Stimulated activated CD8-positive, alpha-beta memory T cell treated with anti-CD3 and anti-CD28 coated beads, Interleukin-7, amount 100 ng/mL, for 24 hours (primary cell): Measurements from ENCODE around the gene TMCO2.
"Not testable (repeated sequence)": the region's sequence is repeated elsewhere in the genome, so short reads cannot be mapped to it uniquely, and the experiment has no call there.

Experiments
- DNase-seq: peaks from one replicate; pipeline ENCODE4 v3.0.0-alpha.2; 2020; ENCODE audit warnings: low read depth

The TMCO2 gene

DNA sequence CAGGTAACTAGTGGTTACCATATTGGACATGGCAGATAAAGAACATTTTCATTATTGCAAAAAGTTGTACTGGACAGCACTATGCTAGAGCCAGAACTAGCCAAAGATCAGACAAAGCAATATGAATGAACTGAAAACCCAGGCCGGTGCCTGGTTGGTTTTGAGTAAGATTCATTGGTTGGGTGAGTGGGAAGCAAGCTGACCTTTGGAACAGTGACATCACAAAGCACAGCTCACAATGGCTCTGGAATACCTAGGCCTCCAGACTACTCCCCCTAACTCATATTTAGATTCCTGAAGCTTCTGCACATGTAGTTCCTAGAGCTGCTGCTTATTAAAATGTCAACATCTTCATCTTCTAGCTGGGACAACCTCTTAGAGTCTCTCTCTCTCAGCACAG lies at the start of gene TMCO2:
TMCO2 (plus strand) TSS at position 283 of the 400 bp plus-strand sequence; CDS start at position 340, 57 bp downstream.
- DNase-seq = no peak

DNA sequence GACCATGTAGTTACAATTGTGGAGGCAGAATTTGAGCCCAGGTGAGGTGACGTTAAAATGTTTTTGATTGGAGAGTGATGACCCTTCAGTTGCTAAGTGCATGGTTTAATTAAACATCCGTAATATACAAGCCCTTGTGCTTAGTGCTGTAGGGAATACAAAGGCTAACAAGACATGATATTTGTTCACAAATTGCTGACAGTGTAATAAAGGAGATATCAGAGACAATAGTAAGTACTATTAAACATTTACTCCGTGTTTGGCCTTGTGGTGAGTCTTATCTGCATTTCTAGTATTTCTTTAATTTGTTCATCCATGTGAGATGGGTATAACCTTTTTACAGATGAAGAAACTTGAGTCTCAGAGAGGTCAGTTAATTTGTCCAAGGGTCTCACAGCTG lies 48.6 kb upstream of the TMCO2 start:
- DNase-seq = no peak

DNA sequence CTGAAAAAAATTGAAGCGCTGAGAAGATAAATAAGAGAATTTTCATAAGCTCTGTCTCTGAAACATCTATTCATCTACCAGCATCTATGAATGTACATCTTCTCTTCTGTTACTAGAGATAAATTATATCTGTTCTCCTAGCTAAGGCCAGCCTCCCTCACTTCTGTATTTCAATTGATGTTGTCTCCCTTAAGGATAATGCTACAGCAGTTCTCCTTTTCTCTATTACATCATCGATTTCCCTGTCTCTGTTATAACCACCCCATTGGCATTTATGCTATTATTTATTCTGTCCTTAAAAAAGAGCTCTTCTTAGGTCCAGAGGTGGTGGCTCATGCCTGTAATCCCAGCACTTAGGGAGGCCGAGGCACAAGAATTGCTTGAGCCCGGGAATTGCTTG lies 42.9 kb upstream of the TMCO2 start:
- DNase-seq = no peak

DNA sequence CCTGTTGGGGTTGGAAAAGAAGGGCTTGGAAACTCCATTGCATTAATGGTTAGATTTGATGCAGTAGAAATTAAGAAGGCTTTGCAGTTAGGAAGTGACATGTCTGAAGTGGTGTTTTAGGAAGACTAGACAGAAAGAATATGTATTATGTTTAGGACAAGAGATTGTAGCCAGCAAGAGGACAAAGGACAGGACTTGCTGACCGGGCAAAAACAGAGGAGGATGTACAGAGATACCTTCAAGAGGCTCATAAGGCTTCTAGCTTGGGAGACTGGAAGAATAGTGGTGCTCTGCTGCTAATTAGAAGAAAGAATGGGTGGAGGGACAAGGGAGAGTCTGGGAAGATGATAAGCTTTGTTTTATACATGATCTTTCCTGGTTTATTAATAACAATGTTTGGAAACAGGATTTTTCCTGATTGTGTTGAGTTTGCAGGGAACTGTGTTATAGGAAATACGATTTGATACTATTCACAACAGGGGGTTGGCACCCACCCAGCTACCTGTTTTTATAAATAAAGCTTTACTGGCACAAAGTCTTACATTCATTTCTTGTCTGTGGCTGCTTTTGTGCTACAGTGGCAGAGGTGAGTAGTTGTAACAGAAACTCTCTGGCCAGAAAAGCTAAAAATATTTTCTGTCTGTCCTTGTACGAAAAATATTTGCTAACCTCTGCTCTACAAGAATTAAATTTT lies 37.1 kb upstream of the TMCO2 start:
- DNase-seq = no peak

DNA sequence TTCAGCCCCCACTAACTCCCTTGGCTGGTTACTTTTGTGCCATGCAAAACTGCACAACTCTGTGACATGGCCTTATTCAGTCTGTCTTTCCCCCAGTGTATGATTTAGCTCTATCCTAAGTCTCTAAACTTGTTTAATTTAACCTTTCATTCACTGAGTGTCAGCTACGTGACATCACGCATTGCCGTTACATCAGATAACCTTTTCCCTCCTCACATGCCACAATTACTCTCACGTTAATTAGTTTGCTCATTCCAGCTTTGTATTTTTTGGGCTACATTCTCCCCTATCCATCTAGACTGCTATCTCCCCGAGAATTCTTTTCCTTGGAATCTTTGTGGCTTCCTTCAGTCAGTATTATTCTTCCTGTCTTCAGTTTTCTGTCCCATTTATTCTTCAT lies 29.4 kb upstream of the TMCO2 start:
- no peak for DNase-seq

DNA sequence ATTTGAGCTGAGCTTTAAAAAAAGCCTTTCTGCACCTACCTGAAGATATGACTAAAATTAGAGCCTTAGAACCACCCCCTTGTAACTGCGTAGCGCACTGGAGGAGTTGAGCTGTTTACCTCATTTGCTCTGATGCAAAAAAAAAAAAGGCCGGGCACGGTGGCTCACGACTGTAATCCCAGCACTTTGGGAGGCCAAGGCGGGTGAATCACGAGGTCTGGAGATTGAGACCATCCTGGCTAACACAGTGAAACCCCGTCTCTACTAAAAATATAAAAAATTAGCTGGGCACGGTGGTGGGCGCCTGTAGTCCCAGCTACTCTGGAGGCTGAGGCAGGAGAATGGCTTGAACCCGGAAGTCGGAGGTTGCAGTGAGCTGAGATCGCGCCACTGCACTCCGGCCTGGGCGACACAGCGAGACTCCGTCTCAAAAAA lies 26.2 kb upstream of the TMCO2 start:
- not testable (repeated sequence) for DNase-seq

DNA sequence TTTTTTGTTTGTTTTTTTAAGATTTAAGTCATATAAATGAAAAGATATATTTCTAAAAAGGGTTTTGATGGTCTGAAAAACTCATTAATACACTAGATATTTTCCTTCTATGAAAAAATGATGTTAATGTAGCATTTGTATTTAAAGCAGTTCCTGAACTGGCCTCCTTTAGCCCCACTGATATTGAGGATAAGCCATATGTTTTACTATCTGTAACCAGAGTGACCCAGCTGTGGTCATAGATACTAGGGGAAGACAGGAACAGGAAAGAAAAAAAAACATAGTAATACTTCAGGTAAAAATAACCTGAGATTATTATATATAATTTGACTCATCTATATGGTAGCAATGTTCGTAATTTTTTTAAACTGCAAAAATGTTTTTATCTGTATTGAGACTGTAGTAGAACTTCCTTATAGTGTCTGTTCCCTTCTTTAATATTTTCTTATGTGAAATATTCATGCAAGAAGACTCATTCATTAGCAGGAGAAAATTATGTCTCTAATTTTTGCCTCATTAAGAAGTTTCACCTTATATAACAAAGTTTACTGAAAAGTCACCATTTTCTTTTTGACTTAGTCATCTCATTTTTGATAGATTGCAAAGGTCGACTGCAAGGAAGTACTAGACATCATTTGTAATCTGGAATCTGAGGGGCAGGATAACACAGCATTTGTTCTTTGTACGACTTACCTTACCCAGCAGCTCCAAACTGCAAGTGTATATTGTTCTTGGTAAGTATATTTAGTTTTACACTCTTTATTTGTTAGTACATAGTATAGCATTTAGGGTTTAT lies 25.6 kb upstream of the TMCO2 start:
- no peak for DNase-seq

DNA sequence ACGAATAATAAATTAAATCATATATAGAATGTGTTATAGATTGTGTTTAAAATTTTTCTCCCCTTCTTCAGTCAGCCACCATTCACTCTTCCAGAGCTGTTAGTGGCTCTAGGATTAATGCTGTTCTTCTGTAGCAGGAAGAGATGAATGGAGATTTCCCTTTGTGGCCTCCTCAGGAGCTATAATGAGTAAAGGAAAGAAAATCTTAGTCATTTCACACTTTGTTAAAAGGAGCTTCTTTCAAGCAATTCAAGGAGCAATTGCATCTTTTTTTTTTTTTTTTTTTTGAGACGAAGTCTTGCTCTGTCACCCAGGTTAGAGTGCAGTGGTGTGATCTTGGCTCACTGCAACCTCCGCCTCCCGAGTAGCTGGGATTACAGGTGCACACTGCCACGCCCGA lies 23.7 kb upstream of the TMCO2 start:
- DNase-seq = no peak

DNA sequence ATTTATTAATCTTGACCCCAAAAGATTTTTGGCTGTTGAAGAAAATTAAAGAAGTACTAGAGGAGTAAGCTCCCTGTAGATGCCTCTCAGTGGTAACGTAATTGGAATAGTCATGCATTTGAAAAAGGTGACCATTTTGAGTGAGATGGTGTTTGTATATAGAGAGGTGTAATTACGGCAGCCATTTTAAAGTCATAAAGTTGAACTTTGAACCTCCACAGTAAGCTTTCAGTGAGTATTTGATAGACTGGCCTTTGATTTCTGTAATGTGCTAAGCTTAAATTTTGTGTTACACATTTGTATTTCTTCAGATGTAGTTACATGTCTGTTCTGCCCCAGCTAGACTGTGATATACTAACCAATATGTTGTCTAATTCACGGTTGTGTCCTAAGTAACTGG lies 21.5 kb upstream of the TMCO2 start:
- no peak for DNase-seq

DNA sequence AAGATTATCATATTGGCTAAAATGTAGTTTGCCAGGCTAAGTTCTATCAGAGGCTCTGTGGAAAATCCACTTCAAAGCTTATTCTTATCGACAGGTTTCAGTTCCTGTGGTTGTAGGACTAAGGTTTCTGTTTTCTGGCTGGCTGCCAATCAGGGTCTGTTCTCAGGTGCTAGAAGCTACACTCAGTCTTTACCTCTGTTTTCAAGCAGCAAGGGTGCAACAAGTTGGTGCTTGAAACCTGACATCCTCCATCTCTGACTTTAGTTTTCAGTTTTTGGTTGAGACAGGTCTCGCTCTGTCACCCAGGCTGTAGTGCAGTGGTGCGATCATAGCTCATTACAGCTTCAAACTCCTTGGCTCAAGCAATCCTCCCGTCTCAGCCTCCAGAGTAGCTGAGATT lies 15.3 kb upstream of the TMCO2 start:
- no peak for DNase-seq

DNA sequence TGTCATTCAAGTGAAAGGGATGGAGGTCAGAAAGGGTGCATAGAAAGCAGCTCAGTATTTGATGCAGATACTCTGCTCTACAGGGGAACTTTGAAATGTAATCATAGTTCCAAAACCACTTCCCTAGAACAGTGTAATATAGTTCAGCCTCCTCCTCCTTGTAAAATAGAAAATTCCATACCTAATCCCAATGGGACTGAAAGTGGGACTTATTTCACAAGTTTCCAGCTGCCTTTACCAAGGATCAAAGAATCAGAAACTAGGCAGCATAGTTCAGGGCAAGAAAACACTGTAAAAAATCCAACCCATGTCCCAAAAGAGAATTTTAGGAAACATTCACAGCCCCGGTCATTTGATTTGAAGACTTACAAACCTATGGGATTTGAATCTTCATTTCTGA lies 8.1 kb upstream of the TMCO2 start:
- no peak for DNase-seq

DNA sequence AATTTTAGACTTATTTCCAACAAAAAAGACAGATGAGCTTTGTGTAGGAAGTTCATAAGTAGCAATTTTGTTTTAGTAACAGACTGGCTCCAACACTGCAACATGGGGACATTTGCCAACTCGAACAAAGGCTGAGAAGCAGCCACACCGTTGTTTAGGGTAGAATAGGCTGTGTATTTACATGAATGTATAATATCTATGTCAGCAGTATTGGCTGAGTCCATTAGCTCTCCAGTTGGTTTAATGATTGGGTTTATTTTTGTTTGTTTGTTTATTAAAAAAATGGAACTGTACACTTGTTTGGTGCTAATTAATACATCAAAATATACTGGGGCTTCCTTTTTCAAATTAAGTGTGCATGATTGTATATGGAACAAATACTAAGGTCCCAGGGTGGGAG lies 7.3 kb upstream of the TMCO2 start:
- no peak for DNase-seq

DNA sequence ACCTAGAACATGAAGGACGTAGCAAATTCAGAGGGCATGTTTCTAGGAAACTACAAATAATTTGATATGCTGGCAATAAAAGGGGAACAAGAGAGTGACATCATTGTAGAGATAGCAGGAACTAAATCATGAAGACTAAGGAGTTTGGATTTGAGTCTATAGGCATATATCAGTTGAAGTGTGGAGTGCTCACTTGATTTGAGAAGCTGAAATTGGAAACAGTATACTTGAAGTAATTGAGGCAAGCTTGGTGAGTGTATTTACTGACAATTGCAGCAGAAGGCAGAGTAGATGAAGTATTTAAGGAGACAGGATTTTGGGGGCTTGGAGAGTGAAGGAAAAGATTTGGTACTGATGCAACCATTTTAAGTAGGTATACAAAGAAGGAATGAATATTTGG lies 6.4 kb upstream of the TMCO2 start:
- no peak for DNase-seq

DNA sequence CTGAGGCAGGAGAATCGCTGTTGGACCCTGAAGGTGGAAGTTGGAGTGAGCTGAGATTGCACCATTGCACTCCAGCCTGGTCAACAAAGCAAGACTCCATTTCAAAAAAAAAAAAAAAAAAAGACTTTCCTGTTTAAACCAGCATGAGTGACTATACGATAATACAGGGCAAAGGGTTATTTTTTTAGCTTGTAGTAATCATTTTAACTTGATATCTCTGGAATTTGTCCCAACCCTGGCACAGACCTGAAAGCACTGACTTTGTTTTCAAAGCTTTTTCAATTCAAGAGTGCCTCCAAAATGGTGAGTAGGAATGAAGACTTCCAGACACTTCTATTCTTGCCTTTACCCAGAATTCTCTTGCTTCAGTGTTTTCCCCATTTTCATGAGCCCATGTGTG lies 4.4 kb upstream of the TMCO2 start:
- no peak for DNase-seq

DNA sequence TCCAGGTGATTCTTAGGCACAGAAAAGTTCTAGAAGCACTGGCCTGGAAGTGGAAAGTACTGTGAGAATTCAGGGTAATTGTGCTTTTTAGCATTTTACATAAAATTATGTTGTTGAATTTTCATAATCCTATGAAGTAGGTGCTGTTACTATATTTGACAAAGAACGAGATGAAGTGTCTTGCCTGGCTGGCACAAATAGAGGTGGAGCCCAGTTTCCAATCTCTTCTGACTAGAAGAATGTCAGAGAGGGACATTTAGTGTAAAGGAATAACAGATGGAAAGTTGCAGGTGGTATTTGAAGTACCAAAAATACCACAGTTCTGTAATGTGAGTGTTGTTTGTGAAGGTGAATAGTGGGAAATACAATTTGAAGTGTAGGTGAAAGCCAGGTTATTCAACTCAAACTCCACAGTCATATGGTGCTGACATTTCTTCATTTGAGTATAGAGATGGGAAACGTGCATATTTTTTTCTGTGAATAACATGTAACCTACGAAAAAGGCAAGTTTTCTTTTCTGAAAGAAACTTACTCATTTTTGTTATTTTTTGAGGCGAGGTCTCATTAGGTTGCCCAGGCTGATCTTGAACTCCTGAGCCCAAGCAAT lies 3.5 kb upstream of the TMCO2 start:
- DNase-seq = no peak

DNA sequence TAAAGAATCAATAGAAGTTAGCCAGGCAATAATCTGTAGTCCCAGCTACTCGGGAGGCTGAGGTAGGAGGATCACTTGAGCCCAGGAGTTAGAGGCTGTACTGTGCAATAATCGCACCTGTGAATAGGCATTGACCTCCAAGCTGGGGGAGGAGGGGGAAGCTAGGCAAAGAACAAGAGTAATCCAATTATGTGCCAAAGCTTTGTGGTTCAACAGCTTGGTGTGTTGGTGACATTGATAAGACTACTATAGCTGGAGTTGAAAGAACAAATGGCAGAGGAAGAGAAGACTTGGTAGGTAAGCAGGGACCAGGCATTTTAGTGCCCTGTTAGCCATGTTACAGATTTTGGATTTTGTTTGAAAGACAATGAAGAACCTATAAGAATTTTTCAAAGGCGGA lies 2.1 kb upstream of the TMCO2 start:
- DNase-seq = no peak

DNA sequence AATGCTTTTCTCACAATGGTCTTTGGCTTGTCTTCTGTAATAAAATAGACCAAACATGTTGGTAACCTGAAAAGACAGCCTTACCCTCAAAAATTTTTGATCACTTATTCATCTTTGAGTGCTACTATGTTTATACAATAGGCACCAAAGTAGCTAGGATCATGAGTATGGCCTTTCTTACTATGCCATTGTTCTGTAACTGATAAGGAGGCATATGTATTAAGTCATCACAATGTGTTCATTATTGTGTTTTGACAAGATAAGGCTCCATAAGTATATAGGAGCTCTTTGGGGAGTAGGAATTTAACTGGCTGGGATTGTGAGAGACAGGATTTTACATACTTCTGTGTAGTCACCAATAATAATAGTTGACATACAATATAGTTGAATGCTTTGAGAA lies 675 bp downstream of the TMCO2 start:
- no peak for DNase-seq

DNA sequence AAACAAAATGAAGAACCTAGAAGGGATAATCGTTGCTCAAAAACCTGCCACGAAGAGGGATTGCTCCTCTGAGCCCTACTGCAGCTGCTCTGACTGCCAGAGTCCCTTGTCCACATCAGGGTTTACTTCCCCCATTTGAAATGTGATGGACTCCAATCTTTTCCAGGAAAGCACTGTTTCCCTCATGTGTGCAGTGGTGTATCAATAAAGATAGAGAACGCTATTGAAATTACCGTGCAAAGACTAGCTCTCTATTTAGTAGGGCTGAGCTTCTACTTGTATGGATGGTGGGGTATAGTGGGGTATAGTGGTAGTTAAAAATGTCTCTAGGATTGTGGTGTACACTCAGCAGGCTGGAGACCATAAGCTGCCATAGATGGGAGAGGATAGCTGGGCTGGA lies 3.7 kb downstream of the TMCO2 start:
- no peak for DNase-seq

DNA sequence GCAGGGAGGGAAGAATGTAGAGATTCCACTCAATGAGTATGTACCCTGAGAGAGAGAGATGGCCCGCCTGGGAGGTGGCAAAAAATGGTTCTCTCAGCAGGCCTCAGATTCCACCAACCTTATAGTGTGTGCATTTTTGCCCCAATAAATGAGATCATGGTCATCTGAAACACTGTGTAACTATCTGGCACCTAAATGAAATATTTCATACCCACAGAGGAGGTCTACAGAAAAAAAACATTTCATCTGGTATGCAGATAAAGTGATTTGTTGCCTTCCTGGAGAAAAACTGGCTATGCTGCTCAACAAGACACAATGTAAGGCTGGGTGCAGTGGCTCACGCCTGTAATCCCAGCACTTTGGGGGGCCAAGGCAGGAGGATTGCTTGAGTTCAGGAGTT lies 4.9 kb downstream of the TMCO2 start:
- DNase-seq = no peak

DNA sequence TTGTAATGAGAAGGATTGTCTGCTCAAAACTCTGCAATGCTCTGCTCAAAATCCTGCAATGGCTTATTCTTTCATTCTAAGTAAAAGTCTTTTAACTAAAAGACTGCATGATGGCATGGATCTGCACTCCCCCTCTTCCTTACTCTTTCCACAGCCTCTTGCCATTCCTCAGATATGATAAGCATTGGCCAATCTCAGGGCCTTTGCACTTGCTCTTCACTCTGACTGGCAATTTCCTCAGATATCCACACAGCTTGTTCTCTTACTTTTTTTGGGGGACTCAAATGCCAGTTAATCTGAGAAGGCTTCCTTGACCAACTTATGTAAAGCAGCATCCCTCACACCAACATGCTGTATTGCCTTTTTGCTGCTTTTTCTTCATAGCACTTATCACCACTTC lies 7.5 kb downstream of the TMCO2 start:
- DNase-seq = no peak

DNA sequence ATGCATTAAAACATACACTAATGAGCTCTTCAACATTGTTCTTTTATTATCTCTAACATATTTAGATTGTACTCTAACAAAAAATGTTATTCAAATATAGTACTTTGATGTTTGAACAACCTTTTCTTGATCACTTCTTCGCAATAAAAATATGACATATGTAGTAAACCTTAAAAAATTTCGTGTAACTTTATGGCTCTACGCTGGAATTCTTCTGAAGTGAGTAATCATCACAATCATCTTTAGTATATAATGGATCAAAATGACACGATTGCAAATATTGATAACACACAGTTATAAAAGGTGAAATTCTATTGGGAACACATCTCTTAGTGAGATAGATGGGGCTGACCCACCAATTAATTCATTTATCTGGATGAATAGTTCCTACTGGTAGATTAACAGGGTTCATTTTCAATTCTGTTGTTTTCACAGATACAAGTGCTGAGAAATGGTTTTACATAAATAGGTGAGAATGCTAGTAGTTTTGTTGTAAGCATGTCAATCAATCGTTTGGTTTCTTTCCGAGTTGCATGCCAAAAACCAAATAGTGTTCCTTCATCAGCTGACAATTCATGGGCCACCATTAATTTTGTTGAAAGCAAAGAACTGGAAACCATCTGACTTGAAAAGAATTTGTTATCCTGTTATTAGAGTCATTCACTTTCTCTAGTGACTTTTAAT lies 8.8 kb downstream of the TMCO2 start:
- no peak for DNase-seq

DNA sequence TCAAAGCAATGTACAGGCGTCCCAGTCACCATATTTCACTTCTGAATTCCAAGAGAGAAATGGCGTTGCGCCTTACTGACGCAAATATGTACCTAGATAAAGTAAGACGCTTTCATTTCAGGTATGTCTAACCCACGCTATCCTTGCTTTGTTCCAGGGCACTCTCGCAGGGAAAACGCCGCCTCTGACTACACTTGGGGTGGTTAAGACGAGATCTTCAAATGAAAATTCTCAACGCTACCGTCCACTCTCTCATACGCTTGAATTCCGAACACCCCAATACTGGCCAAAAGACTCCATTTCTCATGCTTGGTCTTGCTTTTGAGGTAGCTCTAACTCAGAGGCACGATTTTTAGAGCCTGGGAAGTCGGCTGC lies 9.6 kb downstream of the TMCO2 start:
- DNase-seq = peak; percentile 1
